Upper lobe of left lung (tissue), 6 donors: ENCODE results near the gene BANF2. TPM values are rescaled to one million over a fixed set of nuclear protein-coding genes. Genes with fewer than 3 reads are reported as not detected.

Source experiments
- ATAC-seq, 2 donors: fragments of 200-7000 bp; cut with Tn5 transposase; one replicate each; pipeline ENCODE4 v1.9.1; 2022; ENCODE audit warnings: mild to moderate bottlenecking in 2 of 2, moderate library complexity in 2 of 2; ENCODE audit not compliant: low FRiP score in 2 of 2
- DNase-seq, 2 donors: peaks; one replicate each; pipeline ENCODE4 v3.0.0-alpha.2; 2019 to 2020
- H3K27ac ChIP-seq, 4 donors: fragments of 200-600 bp; sonication (generic); one replicate each; pipeline ENCODE4 v1.5.1; 2016 to 2019
- H3K27me3 ChIP-seq, 4 donors: fragments of 200-600 bp; sonication (generic); one replicate each; pipeline ENCODE4 v1.5.1; 2017 to 2019
- H3K36me3 ChIP-seq, 4 donors: fragments of 200-600 bp; sonication (generic); one replicate each; pipeline ENCODE4 v1.5.1; 2016 to 2019
- H3K4me1 ChIP-seq, 4 donors: fragments of 200-600 bp; sonication (generic); one replicate each; pipeline ENCODE4 v1.5.1; 2018 to 2019
- H3K4me3 ChIP-seq, 4 donors: fragments of 200-600 bp; sonication (generic); one replicate each; pipeline ENCODE4 v1.5.1; 2017 to 2019; ENCODE audit warnings: mild to moderate bottlenecking in 2 of 4, moderate library complexity in 1 of 4
- H3K9me3 ChIP-seq, 4 donors: fragments of 200-600 bp; sonication (generic); one replicate each; pipeline ENCODE4 v1.5.1; 2018 to 2019
- CTCF ChIP-seq, 6 experiments: fragments of 450-650 bp in 4 of 6; fragments of 200-600 bp in 2 of 6; sonication (generic) in 2 of 6; IDR thresholded peaks; one replicate each; pipeline ENCODE4 v1.5.1; 2016 to 2019; ENCODE audit warnings: antibody characterized with exemption in 6 of 6
- EP300 ChIP-seq, 4 donors: sonication (generic); formaldehyde crosslinking; IDR thresholded peaks; one replicate each; pipeline ENCODE4 v1.5.1; 2017; ENCODE audit warnings: antibody characterized with exemption in 4 of 4, control low read depth in 2 of 4
- POLR2A ChIP-seq, 4 donors: fragments of 450-650 bp; IDR thresholded peaks; one replicate each; pipeline ENCODE4 v1.5.1; 2016 to 2017; ENCODE audit warnings: antibody characterized with exemption in 4 of 4, mild to moderate bottlenecking in 2 of 4
- POLR2AphosphoS5 ChIP-seq, 2 donors: sonication (generic); formaldehyde crosslinking; IDR thresholded peaks; one replicate each; pipeline ENCODE4 v1.5.1; 2017; ENCODE audit warnings: antibody characterized with exemption in 2 of 2
- WGBS, 2 donors: methylation state at CpG; one replicate each; pipeline ENCODE4 v1.1.5; 2017 to 2018; 5-methylcytosine and 5-hydroxymethylcytosine counted together
- total RNA-seq, 6 donors: library from RNA; depleted of rRNA in 4 of 6; stranded (reverse); fragments of >200 nt in 4 of 6; gene quantifications; one replicate each; pipeline versions ENCODE4 v1.1.0 to v1.2.1, GENCODE V29; 2016 to 2021
- donor health status: DM: no; HTN: no; CAD: no; lungs with moderate emphysema.
- donor health status: DM: no; HTN: yes; CAD: no; lungs with severe emphysema.

The BANF2 gene
- total RNA-seq, 6 donors from 2014 or later: not detected

- Histone ChIP-seq H3K9me3 (no peaks in the 10 kb centered on the region), H3K4me1 (no peaks in the 10 kb centered on the region), H3K4me3 (no peak overlapping the region), H3K27ac (no peak overlapping the region), H3K36me3 (no peaks in the 10 kb centered on the region), H3K27me3 (no peaks in the 10 kb centered on the region)
- 83 to 85% methylated on average over 6 of the region's 6 CpGs for WGBS, 2 donors
- no peak for TF ChIP-seq CTCF (IDR thresholded peaks at IDR 0.05)
- TF ChIP-seq POLR2A (IDR thresholded peaks at IDR 0.05): no peak
- no peak for TF ChIP-seq POLR2AphosphoS5 (IDR thresholded peaks at IDR 0.05)
- no peak for TF ChIP-seq EP300 (IDR thresholded peaks at IDR 0.05)
- DNase-seq (no peak), ATAC-seq (no peak)
Observed at GRCh38 chr20:17712708-17713107, 12.9 kb downstream of the BANF2 start.

- Histone ChIP-seq H3K9me3 (no peaks in the 10 kb centered on the region), H3K27me3 (no peaks in the 10 kb centered on the region), H3K36me3 (no peaks in the 10 kb centered on the region), H3K4me1 (no peaks in the 10 kb centered on the region), H3K27ac (no peak overlapping the region), H3K4me3 (no peak overlapping the region)
- ATAC-seq (no peak), DNase-seq (no peak)
- no peak for TF ChIP-seq CTCF (IDR thresholded peaks at IDR 0.05)
- TF ChIP-seq POLR2A (IDR thresholded peaks at IDR 0.05): no peak
- TF ChIP-seq EP300 (IDR thresholded peaks at IDR 0.05): no peak
- no peak for TF ChIP-seq POLR2AphosphoS5 (IDR thresholded peaks at IDR 0.05)
- WGBS, 2 donors: 81 to 84% methylated on average over 1 of the region's 1 CpG
Observed at GRCh38 chr20:17714597-17714996, 14.8 kb downstream of the BANF2 start.

- H3K27ac ChIP-seq: no peak overlapping the region
- no peaks in the 10 kb centered on the region for H3K9me3 ChIP-seq
- TF ChIP-seq EP300 (IDR thresholded peaks at IDR 0.05): no peak
- no peak for TF ChIP-seq POLR2AphosphoS5 (IDR thresholded peaks at IDR 0.05)
- ATAC-seq (no peak), DNase-seq (no peak)
- H3K36me3 ChIP-seq: no peaks in the 10 kb centered on the region
- WGBS, 2 donors: 86 to 97% methylated on average over 2 to 5 of the region's 5 CpGs
- no peaks in the 10 kb centered on the region for H3K27me3 ChIP-seq
- no peak overlapping the region for H3K4me3 ChIP-seq
- H3K4me1 ChIP-seq: no peaks in the 10 kb centered on the region
Observed at GRCh38 chr20:17715075-17715474, 15.3 kb downstream of the BANF2 start.

GRCh38 chr20:17716331-17716730 lies 16.6 kb downstream of the BANF2 start:
- DNase-seq (peak in 1 of 2 donors; percentile 17), ATAC-seq (no peak)
- Histone ChIP-seq H3K27me3 (no peaks in the 10 kb centered on the region), H3K27ac (no peak overlapping the region), H3K36me3 (no peaks in the 10 kb centered on the region), H3K4me1 (peaks cover 0 to 6% (median 0%) of the 10 kb centered on the region in 4 donors), H3K9me3 (no peaks in the 10 kb centered on the region), H3K4me3 (no peak overlapping the region)
- WGBS, 2 donors: 91% methylated on average over 7 of the region's 7 CpGs
- no peak for TF ChIP-seq POLR2A (IDR thresholded peaks at IDR 0.05)
- TF ChIP-seq POLR2AphosphoS5 (IDR thresholded peaks at IDR 0.05): no peak
- no peak for TF ChIP-seq EP300 (IDR thresholded peaks at IDR 0.05)

- ATAC-seq (no peak), DNase-seq (no peak)
- no peak overlapping the region for H3K27ac ChIP-seq
- WGBS, 2 donors: 48 to 61% methylated on average over 4 of the region's 4 CpGs
- no peaks in the 10 kb centered on the region for H3K9me3 ChIP-seq
- no peak for TF ChIP-seq CTCF (IDR thresholded peaks at IDR 0.05)
- no peak for TF ChIP-seq EP300 (IDR thresholded peaks at IDR 0.05)
- H3K4me1 ChIP-seq: peaks cover 0 to 11% (median 0%) of the 10 kb centered on the region in 4 donors
- no peaks in the 10 kb centered on the region for H3K27me3 ChIP-seq
- H3K4me3 ChIP-seq: no peak overlapping the region
- H3K36me3 ChIP-seq: no peaks in the 10 kb centered on the region
Observed at GRCh38 chr20:17720755-17721154, 21.0 kb downstream of the BANF2 start.

GRCh38 chr20:17721802-17722486 lies 22.2 kb downstream of the BANF2 start:
- 50 to 54% methylated on average over 6 of the region's 6 CpGs for WGBS, 2 donors
- Histone ChIP-seq H3K4me1 (peaks cover 0 to 11% (median 0%) of the 10 kb centered on the region in 4 donors), H3K4me3 (no peak overlapping the region), H3K27ac (no peak overlapping the region), H3K27me3 (no peaks in the 10 kb centered on the region), H3K9me3 (no peaks in the 10 kb centered on the region), H3K36me3 (no peaks in the 10 kb centered on the region)
- no peak for ATAC-seq
- no peak for DNase-seq
- TF ChIP-seq POLR2A (IDR thresholded peaks at IDR 0.05) (no peak), CTCF (IDR thresholded peaks at IDR 0.05) (no peak), EP300 (IDR thresholded peaks at IDR 0.05) (no peak), POLR2AphosphoS5 (IDR thresholded peaks at IDR 0.05) (no peak)
